BLaER1 treated with 17β-estradiol and CSF1 and Interleukin-3, amounts not matched to agents 10 nM and 100 nM (cell line): ENCODE results near the gene PEAR1.
A peak's percentile ranks its signal among the peaks of the same experiment; 100 is the strongest.
"Not testable (repeated sequence)": the region's sequence is repeated elsewhere in the genome, so short reads cannot be mapped to it uniquely, and the experiment has no call there.

Experiments
- H3K27ac ChIP-seq, 11 experiments: shearing (Covaris generic); formaldehyde crosslinking; 2 replicates each; pipeline ENCODE4 v1.8.1; 2022
- H3K27me3 ChIP-seq, 11 experiments: shearing (Covaris generic); formaldehyde crosslinking; 2 replicates each; pipeline ENCODE4 v1.8.1; 2022
- H3K36me3 ChIP-seq, 11 experiments: shearing (Covaris generic); formaldehyde crosslinking; 2 replicates each; pipeline ENCODE4 v1.8.1; 2022
- H3K4me1 ChIP-seq, 10 experiments: shearing (Covaris generic); formaldehyde crosslinking; 2 replicates each; pipeline ENCODE4 v1.8.1; 2022
- H3K4me2 ChIP-seq, 11 experiments: shearing (Covaris generic); formaldehyde crosslinking; 2 replicates each; pipeline ENCODE4 v1.8.1; 2022
- H3K4me3 ChIP-seq, 10 experiments: shearing (Covaris generic); formaldehyde crosslinking; 2 replicates each; pipeline ENCODE4 v1.8.1; 2022
- H3K9ac ChIP-seq, 11 experiments: shearing (Covaris generic); formaldehyde crosslinking; 2 replicates each; pipeline ENCODE4 v1.8.1; 2022
- H3K9me3 ChIP-seq, 11 experiments: shearing (Covaris generic); formaldehyde crosslinking; replicated peaks in 1 of 11; 2 replicates each; pipeline ENCODE4 v1.8.1; 2022
- H4K20me1 ChIP-seq, 11 experiments: shearing (Covaris generic); formaldehyde crosslinking; 2 replicates each; pipeline ENCODE4 v1.8.1; 2022
- Cebpa-rat ChIP-seq, 11 experiments: shearing (Covaris generic); IDR thresholded peaks; 2 replicates each; pipeline ENCODE4 v1.8.1; 2022

The PEAR1 gene

GRCh38 chr1:156921053-156921529 lies 27.6 kb downstream of the PEAR1 start:
- no peak for TF ChIP-seq Cebpa-rat (IDR thresholded peaks at IDR 0.05)
- Histone ChIP-seq H3K4me2 (no peak overlapping the region), H3K36me3 (no peaks in the 10 kb centered on the region; a peak in 1 of 22 replicates), H3K4me1 (peaks cover 0 to 11% (median 2%) of the 10 kb centered on the region in 10 experiments; a peak in 9 of 20 replicates), H3K9ac (no peak overlapping the region), H3K4me3 (no peak overlapping the region), H3K9me3 (peaks cover 12 to 31% (median 19%) of the 10 kb centered on the region in 11 experiments; a peak in 20 of 22 replicates), H4K20me1 (peaks cover 0 to 22% (median 0%) of the 10 kb centered on the region in 11 experiments; a peak in 7 of 22 replicates), H3K27ac (no peak overlapping the region), H3K27me3 (peaks cover 69 to 82% (median 74%) of the 10 kb centered on the region in 11 experiments)

- peaks cover 0 to 40% (median 7%) of the 10 kb centered on the region in 11 experiments; a peak in 9 of 22 replicates for H4K20me1 ChIP-seq
- H3K36me3 ChIP-seq = no peaks in the 10 kb centered on the region; a peak in 1 of 22 replicates
- H3K27ac ChIP-seq = no peak overlapping the region
- no peak overlapping the region for H3K4me3 ChIP-seq
- H3K9me3 ChIP-seq = peaks cover 5 to 21% (median 12%) of the 10 kb centered on the region in 11 experiments; a peak in 20 of 22 replicates
- peaks cover 0 to 19% (median 11%) of the 10 kb centered on the region in 10 experiments; a peak in 14 of 20 replicates for H3K4me1 ChIP-seq
- H3K27me3 ChIP-seq = peaks cover 89 to 100% (median 94%) of the 10 kb centered on the region in 11 experiments
- TF ChIP-seq Cebpa-rat (IDR thresholded peaks at IDR 0.05) = no peak
- no peak overlapping the region for H3K9ac ChIP-seq
- no peak overlapping the region for H3K4me2 ChIP-seq
These were observed 29.6 kb downstream of the PEAR1 start for GRCh38 chr1:156922986-156923669.

- H3K36me3 ChIP-seq = no peaks in the 10 kb centered on the region
- H3K4me2 ChIP-seq = no peak overlapping the region
- H3K4me3 ChIP-seq = no peak overlapping the region
- H3K27ac ChIP-seq = no peak overlapping the region
- TF ChIP-seq Cebpa-rat (IDR thresholded peaks at IDR 0.05) = no peak
- H3K9ac ChIP-seq = no peak overlapping the region
- H4K20me1 ChIP-seq = peaks cover 0 to 45% (median 7%) of the 10 kb centered on the region in 11 experiments; a peak in 9 of 22 replicates
- H3K27me3 ChIP-seq = peaks cover 94 to 100% (median 100%) of the 10 kb centered on the region in 11 experiments
- H3K4me1 ChIP-seq = peaks cover 0 to 26% (median 12%) of the 10 kb centered on the region in 10 experiments; a peak in 14 of 20 replicates
- peaks cover 0 to 13% (median 7%) of the 10 kb centered on the region in 11 experiments; a peak in 10 of 22 replicates for H3K9me3 ChIP-seq
These were observed 30.4 kb downstream of the PEAR1 start for GRCh38 chr1:156923670-156924477.

- Histone ChIP-seq H3K27me3 (peaks cover 96 to 100% (median 100%) of the 10 kb centered on the region in 11 experiments), H3K4me2 (no peak overlapping the region), H3K27ac (no peak overlapping the region), H4K20me1 (peaks cover 0 to 52% (median 7%) of the 10 kb centered on the region in 11 experiments; a peak in 11 of 22 replicates), H3K9me3 (peaks cover 0 to 11% (median 3%) of the 10 kb centered on the region in 11 experiments; a peak in 9 of 22 replicates), H3K4me1 (peaks cover 0 to 26% (median 12%) of the 10 kb centered on the region in 10 experiments; a peak in 14 of 20 replicates), H3K9ac (no peak overlapping the region), H3K4me3 (no peak overlapping the region), H3K36me3 (no peaks in the 10 kb centered on the region)
- TF ChIP-seq Cebpa-rat (IDR thresholded peaks at IDR 0.05) = no peak
These were observed 31.1 kb downstream of the PEAR1 start for GRCh38 chr1:156924478-156925153.

- Histone ChIP-seq H3K9ac (no peak overlapping the region), H3K4me2 (no peak overlapping the region), H3K4me3 (no peak overlapping the region), H4K20me1 (peaks cover 0 to 56% (median 7%) of the 10 kb centered on the region in 11 experiments; a peak in 11 of 22 replicates), H3K27me3 (peaks cover 91 to 100% (median 99%) of the 10 kb centered on the region in 11 experiments), H3K27ac (no peak overlapping the region), H3K4me1 (peaks cover 0 to 27% (median 12%) of the 10 kb centered on the region in 10 experiments; a peak in 15 of 20 replicates), H3K9me3 (peaks cover 0 to 5% (median under 1%) of the 10 kb centered on the region in 11 experiments; a peak in 9 of 22 replicates), H3K36me3 (no peaks in the 10 kb centered on the region)
- TF ChIP-seq Cebpa-rat (IDR thresholded peaks at IDR 0.05) = no peak
These were observed 31.9 kb downstream of the PEAR1 start for GRCh38 chr1:156925154-156926010.

- no peaks in the 10 kb centered on the region for H3K9me3 ChIP-seq
- no peak overlapping the region for H3K27ac ChIP-seq
- TF ChIP-seq Cebpa-rat (IDR thresholded peaks at IDR 0.05) = no peak
- H3K9ac ChIP-seq = no peak overlapping the region
- H3K4me2 ChIP-seq = peak overlapping the region in 2 of 11 experiments; percentile 6 to 32; a peak in 2 of 22 replicates
- no peak overlapping the region for H3K4me3 ChIP-seq
- H3K36me3 ChIP-seq = no peaks in the 10 kb centered on the region
- H3K27me3 ChIP-seq = peaks cover 83 to 99% (median 96%) of the 10 kb centered on the region in 11 experiments
- peaks cover 0 to 58% (median 7%) of the 10 kb centered on the region in 11 experiments; a peak in 11 of 22 replicates for H4K20me1 ChIP-seq
- peaks cover 0 to 35% (median 17%) of the 10 kb centered on the region in 10 experiments; a peak in 15 of 20 replicates for H3K4me1 ChIP-seq
These were observed 32.7 kb downstream of the PEAR1 start for GRCh38 chr1:156926175-156926574.

- H3K9me3 ChIP-seq, H3K4me3 ChIP-seq, H3K9ac ChIP-seq, H3K36me3 ChIP-seq, H3K27ac ChIP-seq: not testable (repeated sequence)
- Histone ChIP-seq H3K27me3 (peaks cover 78 to 94% (median 91%) of the 10 kb centered on the region in 11 experiments), H3K4me2 (0 out of 22 replicates have a peak overlapping the region, but pooled peaks of 1 of the 11 experiments have one; percentile 32), H4K20me1 (peaks cover 0 to 64% (median 7%) of the 10 kb centered on the region in 11 experiments; a peak in 11 of 22 replicates), H3K4me1 (peaks cover 0 to 40% (median 19%) of the 10 kb centered on the region in 10 experiments; a peak in 15 of 20 replicates)
These were observed 33.2 kb downstream of the PEAR1 start for GRCh38 chr1:156926695-156927094.
